Heart left ventricle (tissue), 13 donors: Measurements from ENCODE around the gene C3.

Experiments
- POLR2A ChIP-seq, 2 donors: fragments of 450-650 bp; IDR thresholded peaks; one replicate each; pipeline ENCODE4 v1.6.1; 2017; ENCODE audit warnings: antibody characterized with exemption in 2 of 2, mild to moderate bottlenecking in 2 of 2, moderate library complexity in 2 of 2
- TF ChIP-seq, protein P1 (sequence below), 12 donors: fragments of 200-600 bp; sonication (generic) in 4 of 12; IDR thresholded peaks; one replicate each; pipeline versions ENCODE4 v1.5.0 to v1.8.0; 2018 to 2022; ENCODE audit warnings: antibody characterized with exemption in 12 of 12, mild to moderate bottlenecking in 5 of 12
- donor health status: ischemic (EF 13 %, LVEDD 7.1; RV severe dilation, severe dysfunction).
- donor health status: DM: no; HTN: yes; CAD: no.
- donor health status: DM: no; HTN: no; CAD: no.
- donor health status: ischemic (EF 25% LVEDD 6.9; RV normal size, moderate dysfunction).
- donor health status: ischemic (EF 25% LVEDD 5.7; RV mildly dilated, moderate dysfunction).
- donor health status: ischemic (EF 35%, LVEDD 5.7; RV mildly dilated, moderate dysfunction).
- donor health status: nonischemic (EF 11% LVEDD 7.7; RV severe dilation, severe dysfunction).
- donor health status: DM: yes; HTN: yes; CAD: no.
- donor health status: PGD.
- donor health status: ischemic (EF 29% LVEDD 5.4; RV normal size, mild dysfunction).
- donor health status: nonischemic (EF 23%, LVEDD 6.1; RV moderate dilation, normal function).

DNA sequence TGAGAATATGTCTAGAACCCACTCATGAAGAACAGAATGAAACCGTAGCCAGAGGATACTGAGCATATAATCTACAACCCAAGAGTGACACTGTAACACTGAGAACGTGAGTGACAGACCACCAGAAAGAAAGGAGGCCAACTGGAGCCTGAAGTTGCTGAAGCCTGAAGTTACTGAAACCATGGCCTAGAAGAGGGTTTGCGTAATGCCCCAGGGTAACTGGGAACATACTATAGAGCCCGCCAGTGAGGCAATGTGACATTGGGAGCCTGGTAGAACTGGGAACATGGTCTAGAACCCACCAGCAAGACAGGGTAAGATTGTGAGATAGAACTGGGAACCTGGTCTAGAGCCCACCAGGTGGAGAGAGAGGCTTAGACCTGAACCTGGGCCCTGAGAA lies 35.0 kb downstream of the C3 start:
- TF ChIP-seq, protein P1, sequence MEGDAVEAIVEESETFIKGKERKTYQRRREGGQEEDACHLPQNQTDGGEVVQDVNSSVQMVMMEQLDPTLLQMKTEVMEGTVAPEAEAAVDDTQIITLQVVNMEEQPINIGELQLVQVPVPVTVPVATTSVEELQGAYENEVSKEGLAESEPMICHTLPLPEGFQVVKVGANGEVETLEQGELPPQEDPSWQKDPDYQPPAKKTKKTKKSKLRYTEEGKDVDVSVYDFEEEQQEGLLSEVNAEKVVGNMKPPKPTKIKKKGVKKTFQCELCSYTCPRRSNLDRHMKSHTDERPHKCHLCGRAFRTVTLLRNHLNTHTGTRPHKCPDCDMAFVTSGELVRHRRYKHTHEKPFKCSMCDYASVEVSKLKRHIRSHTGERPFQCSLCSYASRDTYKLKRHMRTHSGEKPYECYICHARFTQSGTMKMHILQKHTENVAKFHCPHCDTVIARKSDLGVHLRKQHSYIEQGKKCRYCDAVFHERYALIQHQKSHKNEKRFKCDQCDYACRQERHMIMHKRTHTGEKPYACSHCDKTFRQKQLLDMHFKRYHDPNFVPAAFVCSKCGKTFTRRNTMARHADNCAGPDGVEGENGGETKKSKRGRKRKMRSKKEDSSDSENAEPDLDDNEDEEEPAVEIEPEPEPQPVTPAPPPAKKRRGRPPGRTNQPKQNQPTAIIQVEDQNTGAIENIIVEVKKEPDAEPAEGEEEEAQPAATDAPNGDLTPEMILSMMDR (IDR thresholded peaks at IDR 0.05), result no peak
- TF ChIP-seq POLR2A (IDR thresholded peaks at IDR 0.05), result no peak
